Duodenal mucosa (tissue), 2 donors: ENCODE results near the gene BNIP3.
"Not testable (repeated sequence)": the region's sequence is repeated elsewhere in the genome, so short reads cannot be mapped to it uniquely, and the experiment has no call there.

Experiments
- H3K27ac ChIP-seq: one replicate; pipeline ENCODE4 v1.7.0; 2013; ENCODE audit warnings: low read depth, low read length
- H3K27me3 ChIP-seq, 2 donors: one replicate each; pipeline ENCODE4 v1.7.0; 2013; ENCODE audit warnings: low read length in 2 of 2, control low read depth in 1 of 2; ENCODE audit not compliant: insufficient read depth in 2 of 2, control insufficient read depth in 1 of 2
- H3K36me3 ChIP-seq, 2 donors: one replicate each; pipeline ENCODE4 v1.7.0; 2013; ENCODE audit warnings: low read length in 2 of 2, control low read depth in 1 of 2; ENCODE audit not compliant: insufficient read depth in 2 of 2, control insufficient read depth in 1 of 2
- H3K4me1 ChIP-seq, 2 donors: one replicate each; pipeline ENCODE4 v1.7.0; 2013; ENCODE audit warnings: low read length in 2 of 2, control low read depth in 1 of 2; ENCODE audit not compliant: insufficient read depth in 2 of 2, control insufficient read depth in 1 of 2
- H3K4me3 ChIP-seq, 2 donors: one replicate each; pipeline ENCODE4 v1.7.0; 2013; ENCODE audit warnings: low read length in 2 of 2, low read depth in 1 of 2
- H3K9ac ChIP-seq, 2 donors: one replicate each; pipeline ENCODE4 v1.7.0; 2013; ENCODE audit warnings: low read length in 2 of 2, low read depth in 1 of 2
- H3K9me3 ChIP-seq, 2 donors: one replicate each; pipeline ENCODE4 v1.7.0; 2013; ENCODE audit warnings: low read length in 2 of 2, control low read depth in 1 of 2; ENCODE audit not compliant: control insufficient read depth in 1 of 2

The BNIP3 gene

DNA sequence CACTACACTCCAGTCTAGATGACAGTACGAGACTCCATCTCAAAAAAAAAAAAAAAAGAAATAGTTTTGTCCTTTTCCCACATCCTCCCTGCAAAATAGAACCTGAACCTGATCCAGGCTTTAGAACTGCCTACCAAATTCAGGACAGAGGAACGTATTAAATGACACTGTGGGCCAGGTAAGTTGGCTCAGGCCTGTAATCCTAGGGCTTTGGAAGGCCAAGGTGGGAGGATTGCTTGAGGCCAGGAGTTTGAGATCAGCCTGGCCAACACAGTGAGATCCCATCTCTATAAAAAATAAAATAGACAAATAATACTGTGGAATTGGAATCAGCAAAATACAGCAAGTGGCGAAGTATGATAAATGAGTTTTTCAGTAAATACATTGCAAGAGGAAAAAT lies 10.0 kb upstream of the BNIP3 start:
- Histone ChIP-seq H3K27ac (no peak overlapping the region), H3K4me3 (no peak overlapping the region), H3K4me1 (no peaks in the 10 kb centered on the region), H3K36me3 (no peaks in the 10 kb centered on the region), H3K27me3 (no peaks in the 10 kb centered on the region), H3K9ac (no peak overlapping the region), H3K9me3 (no peaks in the 10 kb centered on the region)

DNA sequence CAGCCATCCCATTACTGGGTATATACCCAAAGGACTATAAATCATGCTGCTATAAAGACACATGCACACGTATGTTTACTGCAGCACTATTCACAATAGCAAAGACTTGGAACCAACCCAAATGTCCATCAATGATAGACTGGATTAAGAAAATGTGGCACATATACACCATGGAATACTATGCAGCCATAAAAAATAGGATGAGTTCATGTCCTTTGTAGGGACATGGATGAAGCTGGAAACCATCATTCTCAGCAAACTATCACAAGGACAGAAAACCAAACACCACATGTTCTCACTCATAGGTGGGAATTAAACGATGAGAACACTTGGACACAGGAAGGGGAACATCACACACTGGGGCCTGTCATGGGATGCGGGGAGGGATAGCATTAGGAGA lies 6.1 kb upstream of the BNIP3 start:
- H3K9me3 ChIP-seq, H3K4me1 ChIP-seq, H3K27me3 ChIP-seq, H3K9ac ChIP-seq, H3K36me3 ChIP-seq, H3K4me3 ChIP-seq, H3K27ac ChIP-seq: not testable (repeated sequence)

DNA sequence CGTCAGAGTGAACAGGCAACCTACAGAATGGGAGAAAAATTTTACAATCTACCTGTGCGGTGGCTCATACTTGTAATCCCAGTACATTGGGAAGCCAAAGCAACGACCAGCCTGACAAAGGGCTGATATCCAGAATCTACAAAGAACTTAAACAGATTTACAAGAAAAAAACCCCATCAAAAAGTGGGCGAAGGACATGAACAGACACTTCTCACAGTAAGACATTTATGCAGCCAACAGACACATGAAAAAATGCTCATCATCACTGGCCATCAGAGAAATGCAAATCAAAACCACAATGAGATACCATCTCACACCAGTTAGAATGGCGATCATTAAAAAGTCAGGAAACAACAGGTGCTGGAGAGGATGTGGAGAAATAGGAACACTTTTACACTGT lies 5.6 kb upstream of the BNIP3 start:
- H3K4me3 ChIP-seq, H3K27ac ChIP-seq, H3K9ac ChIP-seq, H3K9me3 ChIP-seq, H3K4me1 ChIP-seq, H3K27me3 ChIP-seq, H3K36me3 ChIP-seq: not testable (repeated sequence)

DNA sequence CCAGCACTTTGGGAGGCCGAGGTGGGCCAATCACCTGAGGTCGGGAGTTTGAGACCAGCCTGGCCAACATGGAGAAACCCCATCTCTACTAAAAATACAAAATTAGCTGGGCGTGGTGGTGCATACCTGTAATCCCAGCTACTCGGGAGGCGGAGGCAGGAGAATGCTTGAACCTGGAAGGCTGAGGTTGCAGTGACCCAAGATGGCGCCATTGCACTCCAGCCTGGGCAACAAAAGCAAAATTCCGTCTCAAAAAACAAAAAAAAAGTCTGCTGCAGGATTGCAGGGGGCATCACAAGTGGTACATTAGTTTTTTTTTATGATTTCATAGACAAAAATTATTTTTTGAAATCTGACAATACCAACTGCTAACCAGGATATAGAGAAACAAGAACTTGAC lies 5.1 kb upstream of the BNIP3 start:
- not testable (repeated sequence) for H3K36me3 ChIP-seq, H3K27me3 ChIP-seq, H3K9ac ChIP-seq, H3K4me3 ChIP-seq, H3K9me3 ChIP-seq, H3K27ac ChIP-seq, H3K4me1 ChIP-seq

DNA sequence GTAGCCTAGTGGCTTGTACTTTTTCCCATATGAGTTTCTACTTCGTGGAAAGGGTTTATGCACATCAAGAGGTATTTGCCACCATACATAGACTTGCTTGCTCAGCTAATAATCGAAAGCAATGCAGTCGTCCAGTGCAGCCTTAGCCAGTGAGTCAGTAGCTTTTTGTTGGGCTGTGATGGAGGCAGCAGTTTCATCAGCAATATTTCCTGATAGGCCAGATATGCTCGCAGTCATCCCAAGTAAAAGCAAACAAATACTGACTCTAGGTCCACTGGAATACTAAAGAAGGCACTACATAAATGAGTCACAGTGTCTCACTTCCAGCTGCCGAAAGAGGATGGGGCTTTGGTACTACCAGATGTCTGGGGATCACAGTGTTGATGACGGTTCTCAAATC lies 2.1 kb upstream of the BNIP3 start:
- no peak overlapping the region for H3K27ac ChIP-seq
- no peak overlapping the region for H3K4me3 ChIP-seq
- peaks cover 7 to 9% of the 10 kb centered on the region in 2 donors for H3K4me1 ChIP-seq
- H3K27me3 ChIP-seq, result peaks cover 23 to 25% of the 10 kb centered on the region in 2 donors
- no peaks in the 10 kb centered on the region for H3K36me3 ChIP-seq
- H3K9me3 ChIP-seq, result no peaks in the 10 kb centered on the region
- no peak overlapping the region for H3K9ac ChIP-seq

DNA sequence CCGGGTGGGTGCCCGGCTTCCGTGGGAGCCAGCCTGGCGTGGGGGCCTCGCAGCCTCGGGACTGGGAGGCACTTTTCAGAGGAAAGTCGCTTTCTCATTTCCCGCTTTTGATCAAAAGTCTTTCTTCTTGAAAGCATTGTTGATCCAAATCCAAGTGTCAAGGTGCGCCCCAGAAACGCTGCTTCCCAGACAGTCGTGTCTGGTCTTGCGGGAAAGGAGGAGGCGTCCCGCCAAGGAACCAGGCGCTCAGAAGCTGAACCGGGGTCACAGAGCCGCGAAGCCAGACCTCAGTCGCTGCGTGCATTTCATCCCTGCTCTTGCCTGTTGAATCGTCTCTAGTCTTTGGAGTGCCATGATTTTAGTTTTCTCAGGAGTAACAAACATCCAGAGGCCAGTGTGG lies 1.1 kb upstream of the BNIP3 start:
- Histone ChIP-seq H3K4me1 (peaks cover 7 to 9% of the 10 kb centered on the region in 2 donors), H3K36me3 (no peaks in the 10 kb centered on the region), H3K27ac (no peak overlapping the region), H3K9ac (no peak overlapping the region), H3K4me3 (peak overlapping the region in 1 of 2 donors; percentile 22), H3K27me3 (peaks cover 23 to 28% of the 10 kb centered on the region in 2 donors), H3K9me3 (no peaks in the 10 kb centered on the region)

DNA sequence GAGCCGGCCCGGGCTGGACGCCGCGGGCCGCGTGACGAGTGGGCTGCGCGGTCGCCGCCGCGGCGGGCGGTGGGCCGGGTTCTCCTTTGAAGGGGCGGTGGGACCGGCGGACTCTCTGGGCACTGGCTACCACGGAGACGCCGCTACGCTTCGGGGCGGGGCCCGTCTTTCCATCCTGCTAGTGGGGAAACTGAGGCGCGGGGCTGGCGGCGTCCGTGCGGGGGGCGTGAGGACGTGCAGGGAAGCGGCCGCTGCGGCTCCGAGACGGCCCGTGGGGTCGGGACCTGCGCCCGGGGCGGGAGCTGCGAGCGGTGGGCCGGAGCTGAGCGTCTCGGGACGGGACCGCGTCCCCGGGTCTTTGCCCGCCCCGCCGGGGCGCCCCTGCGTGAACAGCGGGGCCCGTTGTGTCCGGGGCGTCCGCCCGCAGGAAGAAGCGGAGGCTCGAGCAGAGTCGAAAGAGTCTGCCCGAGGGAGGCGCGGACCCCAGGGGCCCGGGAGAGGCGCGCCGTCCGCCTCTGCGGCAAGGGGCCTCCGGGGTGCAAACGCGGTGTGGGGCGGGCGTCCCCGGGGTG lies 548 bp upstream of the BNIP3 start:
- Histone ChIP-seq H3K36me3 (no peaks in the 10 kb centered on the region), H3K9ac (no peak overlapping the region), H3K4me3 (peak overlapping the region; percentile 22 to 62), H3K27ac (no peak overlapping the region), H3K27me3 (peaks cover 23 to 28% of the 10 kb centered on the region in 2 donors), H3K4me1 (peaks cover 7 to 9% of the 10 kb centered on the region in 2 donors), H3K9me3 (peaks cover 0 to 1% of the 10 kb centered on the region in 2 donors)

DNA sequence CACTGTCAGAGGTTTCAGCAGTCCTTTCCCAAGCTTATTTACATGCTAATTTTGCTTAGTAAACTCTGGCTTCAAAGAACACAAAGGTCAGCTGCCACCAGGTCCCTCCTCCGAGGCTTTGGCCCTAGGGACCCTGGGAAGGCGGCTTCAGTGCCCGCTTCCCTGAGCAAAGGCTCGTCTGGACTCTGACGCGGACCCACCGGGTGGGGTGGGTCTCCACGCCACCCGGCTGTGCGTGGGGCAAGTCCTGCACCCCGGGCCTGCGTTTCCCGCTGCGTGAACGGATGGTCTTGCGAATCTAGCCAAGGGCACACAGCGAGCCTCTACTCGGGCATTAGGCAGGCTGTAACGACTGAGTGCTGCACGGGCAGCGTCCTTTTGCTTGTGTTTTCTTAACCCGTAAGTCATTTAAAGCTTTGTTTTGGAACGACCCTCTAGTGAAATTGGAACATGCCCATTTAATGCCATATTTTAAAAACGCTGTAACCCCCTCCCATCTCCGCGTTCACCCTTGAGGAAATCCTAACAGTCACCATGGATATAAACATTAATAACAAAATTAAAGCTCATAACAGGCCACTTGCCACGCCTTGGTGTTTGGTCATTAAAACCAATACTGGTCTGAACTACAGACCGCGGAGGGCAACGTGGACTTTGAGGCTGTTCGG lies 828 bp downstream of the BNIP3 start:
- Histone ChIP-seq H3K27me3 (peaks cover 23 to 28% of the 10 kb centered on the region in 2 donors), H3K36me3 (no peaks in the 10 kb centered on the region), H3K27ac (no peak overlapping the region), H3K4me1 (peaks cover 7 to 9% of the 10 kb centered on the region in 2 donors), H3K4me3 (peak overlapping the region; percentile 72 to 84), H3K9ac (peak overlapping the region; percentile 46 to 47), H3K9me3 (peaks cover 0 to 2% of the 10 kb centered on the region in 2 donors)

DNA sequence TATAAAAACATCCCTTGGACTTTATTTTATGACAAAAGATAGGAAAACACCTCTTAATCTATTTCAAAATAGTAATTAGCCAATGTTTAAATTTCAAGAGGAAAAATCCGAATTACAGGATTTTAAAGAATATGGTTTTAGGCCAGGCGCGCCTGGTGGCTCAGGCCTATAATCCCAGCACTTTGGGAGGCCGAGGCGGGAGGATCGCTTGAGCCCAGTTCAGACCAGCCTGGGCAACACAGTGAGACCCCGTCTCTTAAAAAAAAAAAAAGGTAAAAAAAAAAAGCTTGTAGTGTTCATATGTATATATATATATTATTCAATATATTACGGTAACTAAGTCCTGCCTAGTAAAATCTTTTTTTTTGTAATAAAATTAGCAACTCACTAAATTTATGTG lies 1.4 kb downstream of the BNIP3 start:
- H3K27me3 ChIP-seq, result peaks cover 23 to 28% of the 10 kb centered on the region in 2 donors
- no peak overlapping the region for H3K9ac ChIP-seq
- H3K27ac ChIP-seq, result no peak overlapping the region
- no peaks in the 10 kb centered on the region for H3K36me3 ChIP-seq
- peaks cover 7 to 9% of the 10 kb centered on the region in 2 donors for H3K4me1 ChIP-seq
- peaks cover 0 to 2% of the 10 kb centered on the region in 2 donors for H3K9me3 ChIP-seq
- H3K4me3 ChIP-seq, result peak overlapping the region; percentile 21 to 41

DNA sequence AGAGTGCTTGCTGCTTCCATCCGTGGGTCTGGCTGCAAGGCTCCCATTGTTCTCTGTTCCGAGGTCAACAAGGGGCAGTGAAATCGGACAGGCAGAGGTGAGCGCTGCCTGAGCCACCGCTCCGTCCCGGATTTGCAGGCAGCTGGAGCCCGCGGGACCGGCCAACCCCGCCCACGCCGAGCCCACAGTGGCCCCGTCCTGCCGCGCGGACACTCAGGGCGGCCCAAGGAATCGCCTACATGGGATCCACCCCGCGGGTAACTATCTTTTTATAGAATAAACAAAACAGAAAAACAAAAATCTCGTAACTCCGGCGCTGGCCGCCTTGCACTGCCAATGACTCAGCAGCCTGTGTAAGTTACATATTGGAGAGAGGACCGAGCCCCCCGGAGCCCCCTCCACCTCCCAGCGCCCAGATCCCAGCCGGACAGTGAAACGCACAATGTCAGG lies 1.9 kb downstream of the BNIP3 start:
- Histone ChIP-seq H3K4me1 (peaks cover 7 to 9% of the 10 kb centered on the region in 2 donors), H3K9ac (no peak overlapping the region), H3K36me3 (no peaks in the 10 kb centered on the region)

More for the DNA sequence above, 1.9 kb downstream of the BNIP3 start:
- H3K27ac ChIP-seq, result no peak overlapping the region
- H3K4me3 ChIP-seq, result peak overlapping the region; percentile 21 to 41
- H3K27me3 ChIP-seq, result peaks cover 23 to 28% of the 10 kb centered on the region in 2 donors
- peaks cover 0 to 2% of the 10 kb centered on the region in 2 donors for H3K9me3 ChIP-seq
